Spleen (tissue), 7 donors: ENCODE results near the gene CDC42EP3.

Experiments used
- CTCF ChIP-seq, 11 experiments: fragments of 200-600 bp in 7 of 11; fragments of 450-650 bp in 4 of 11; sonication (generic) in 4 of 11; IDR thresholded peaks in 8 of 11; conservative IDR thresholded peaks in 3 of 11; 1 replicate in 7 of 11; 2 replicates in 4 of 11; pipeline versions ENCODE4 v1.4.0 to v1.8.0; 2016 to 2021; ENCODE audit warnings: antibody characterized with exemption in 11 of 11, inconsistent platforms in 4 of 11, mild to moderate bottlenecking in 1 of 11
- POLR2A ChIP-seq, 3 donors: fragments of 450-650 bp; IDR thresholded peaks; one replicate each; pipeline ENCODE4 v1.5.1; 2017; ENCODE audit warnings: antibody characterized with exemption in 3 of 3, mild to moderate bottlenecking in 1 of 3
- POLR2AphosphoS5 ChIP-seq, 3 donors: sonication (generic); formaldehyde crosslinking; IDR thresholded peaks; one replicate each; pipeline ENCODE4 v1.5.1; 2017; ENCODE audit warnings: antibody characterized with exemption in 3 of 3
- donor health status: DM: no; HTN: no; CAD: no; lungs with moderate emphysema.
- donor health status: DM: no; HTN: no; CAD: no.
- donor health status: DM: no; HTN: no; CAD: no.

DNA sequence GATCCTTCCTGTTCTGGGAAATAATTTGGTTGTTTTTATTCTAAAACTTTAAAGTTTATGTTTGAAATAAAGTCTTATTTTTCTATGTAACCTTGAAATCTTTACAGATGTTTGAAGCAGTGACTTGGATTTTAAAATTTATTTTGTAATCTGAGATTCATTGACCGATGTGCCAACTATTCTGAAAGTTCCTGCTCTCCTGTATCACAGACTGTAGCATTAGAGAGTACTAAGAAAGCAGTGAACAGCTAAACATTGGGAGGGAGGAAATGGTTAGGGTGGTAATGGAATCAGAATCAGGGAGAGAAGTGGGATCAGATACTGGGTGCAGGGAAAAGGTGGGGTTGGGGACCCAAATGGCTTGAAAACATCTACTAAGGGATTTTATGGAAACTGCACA, 69.9 kb downstream of the CDC42EP3 start:
- no peak for TF ChIP-seq CTCF (IDR thresholded peaks at IDR 0.05 in 8 of 11, conservative IDR thresholded peaks at IDR 0.05 in 3 of 11)
- TF ChIP-seq POLR2AphosphoS5 (IDR thresholded peaks at IDR 0.05), result no peak
- TF ChIP-seq POLR2A (IDR thresholded peaks at IDR 0.05), result no peak
